HEK293 (cell line): ENCODE data around the gene KIF19.

Experiments
- CTCF ChIP-seq: fragments of 450-650 bp; formaldehyde crosslinking; IDR thresholded peaks from 2 replicates; pipeline ENCODE4 v1.5.1; 2016; ENCODE audit warnings: missing biosample characterization, missing genetic modification characterization
- KLF16 ChIP-seq: fragments of 450-650 bp; formaldehyde crosslinking; IDR thresholded peaks from 2 replicates; pipeline ENCODE4 v1.5.1; 2017; ENCODE audit warnings: missing biosample characterization, missing genetic modification characterization
- ZBTB8A ChIP-seq: fragments of 450-650 bp; formaldehyde crosslinking; IDR thresholded peaks from 2 replicates; pipeline ENCODE4 v1.5.1; 2016; ENCODE audit warnings: missing biosample characterization, missing genetic modification characterization
- ZNF114 ChIP-seq: fragments of 450-650 bp; formaldehyde crosslinking; IDR thresholded peaks from 2 replicates; pipeline ENCODE4 v1.5.0; 2017; ENCODE audit warnings: missing biosample characterization, missing genetic modification characterization
- ZNF140 ChIP-seq: fragments of 450-650 bp; formaldehyde crosslinking; IDR thresholded peaks from 2 replicates; pipeline ENCODE4 v1.5.1; 2016; ENCODE audit warnings: missing biosample characterization, missing genetic modification characterization
- ZNF394 ChIP-seq: fragments of 450-650 bp; formaldehyde crosslinking; IDR thresholded peaks from 2 replicates; pipeline ENCODE4 v1.5.1; 2016; ENCODE audit warnings: missing biosample characterization, missing genetic modification characterization, mild to moderate bottlenecking, moderate library complexity, borderline replicate concordance
- ZNF398 ChIP-seq: fragments of 450-650 bp; formaldehyde crosslinking; IDR thresholded peaks from 2 replicates; pipeline ENCODE4 v1.5.1; 2017; ENCODE audit warnings: missing biosample characterization, missing genetic modification characterization
- TF ChIP-seq, protein P1 (sequence below): fragments of 450-650 bp; formaldehyde crosslinking; optimal IDR thresholded peaks from 2 replicates; pipeline ENCODE3; 2016; ENCODE audit warnings: missing biosample characterization, mild to moderate bottlenecking, missing genetic modification characterization

GRCh38 chr17:74316220-74316619 lies 9.8 kb upstream of the KIF19 start:
- TF ChIP-seq ZNF140 = no peak
- TF ChIP-seq ZNF398 (tag by site-specific recombination) = no peak
- TF ChIP-seq ZNF394 (tag by site-specific recombination) = no peak
- TF ChIP-seq, protein P1, sequence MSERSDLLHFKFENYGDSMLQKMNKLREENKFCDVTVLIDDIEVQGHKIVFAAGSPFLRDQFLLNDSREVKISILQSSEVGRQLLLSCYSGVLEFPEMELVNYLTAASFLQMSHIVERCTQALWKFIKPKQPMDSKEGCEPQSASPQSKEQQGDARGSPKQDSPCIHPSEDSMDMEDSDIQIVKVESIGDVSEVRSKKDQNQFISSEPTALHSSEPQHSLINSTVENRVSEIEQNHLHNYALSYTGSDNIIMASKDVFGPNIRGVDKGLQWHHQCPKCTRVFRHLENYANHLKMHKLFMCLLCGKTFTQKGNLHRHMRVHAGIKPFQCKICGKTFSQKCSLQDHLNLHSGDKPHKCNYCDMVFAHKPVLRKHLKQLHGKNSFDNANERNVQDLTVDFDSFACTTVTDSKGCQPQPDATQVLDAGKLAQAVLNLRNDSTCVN (tag by site-specific recombination) = no peak
- TF ChIP-seq ZBTB8A = no peak
- TF ChIP-seq ZNF114 (tag by site-specific recombination) = no peak
- TF ChIP-seq CTCF (tag by site-specific recombination) = no peak
- TF ChIP-seq KLF16 = no peak
